GM23338 (cell line): ENCODE data around the gene SSNA1. TPM values are rescaled to one million over a fixed set of nuclear protein-coding genes. Genes with fewer than 3 reads are reported as not detected.

ENCODE experiments used
- ATAC-seq: fragments of 200-7000 bp; cut with Tn5 transposase; 3 replicates; pipeline ENCODE4 v1.9.1; 2020
- DNase-seq: peaks from one replicate; pipeline ENCODE4 v3.0.0-alpha.2; 2015; ENCODE audit warnings: low spot score
- H2AFZ ChIP-seq: fragments of 200-600 bp; sonication (generic); 2 replicates; pipeline ENCODE4 v1.8.0; 2016; ENCODE audit warnings: antibody characterized with exemption, mild to moderate bottlenecking, moderate library complexity
- H3F3A ChIP-seq: fragments of 200-600 bp; sonication (generic); replicated peaks from 2 replicates; pipeline ENCODE4 v1.8.0; 2017; ENCODE audit warnings: antibody characterized with exemption, mixed run types, low read depth
- H3K27ac ChIP-seq: fragments of 200-600 bp; sonication (generic); 2 replicates; pipeline ENCODE4 v1.6.1; 2016; ENCODE audit warnings: low read depth
- H3K27me3 ChIP-seq: fragments of 200-600 bp; sonication (generic); 2 replicates; pipeline ENCODE4 v1.8.0; 2016; ENCODE audit warnings: mild to moderate bottlenecking, mixed run types, moderate library complexity; ENCODE audit not compliant: insufficient read depth
- H3K36me3 ChIP-seq: fragments of 200-600 bp; sonication (generic); 2 replicates; pipeline ENCODE4 v1.8.0; 2016; ENCODE audit warnings: mild to moderate bottlenecking; ENCODE audit not compliant: insufficient read depth
- H3K4me1 ChIP-seq: fragments of 200-600 bp; sonication (generic); 2 replicates; pipeline ENCODE4 v1.8.0; 2016; ENCODE audit warnings: mild to moderate bottlenecking, moderate library complexity; ENCODE audit not compliant: insufficient read depth
- H3K4me2 ChIP-seq: fragments of 200-600 bp; sonication (generic); 2 replicates; pipeline ENCODE4 v1.7.1; 2017; ENCODE audit warnings: mixed run types
- H3K4me3 ChIP-seq: fragments of 200-600 bp; sonication (generic); 2 replicates; pipeline ENCODE4 v1.6.1; 2016; ENCODE audit warnings: mixed run types
- H3K79me2 ChIP-seq: fragments of 200-600 bp; sonication (generic); replicated peaks from 2 replicates; pipeline ENCODE4 v1.8.0; 2017; ENCODE audit warnings: mild to moderate bottlenecking; ENCODE audit not compliant: insufficient read depth
- H3K9me2 ChIP-seq: fragments of 200-600 bp; sonication (generic); 2 replicates; pipeline ENCODE4 v1.8.0; 2017; ENCODE audit not compliant: insufficient read depth
- H4K20me1 ChIP-seq: fragments of 200-600 bp; sonication (generic); replicated peaks from 2 replicates; pipeline ENCODE4 v1.8.0; 2017; ENCODE audit warnings: mild to moderate bottlenecking; ENCODE audit not compliant: insufficient read depth
- H3K27ac Mint-ChIP-seq: 2 replicates; pipeline ENCODE4 v1.8.0; 2020; ENCODE audit warnings: inconsistent platforms, mild to moderate bottlenecking, moderate library complexity, mixed read lengths
- H3K27me3 Mint-ChIP-seq: 3 replicates; pipeline ENCODE4 v1.8.0; 2022; ENCODE audit warnings: low read depth, mild to moderate bottlenecking, moderate library complexity, mixed read lengths, inconsistent platforms; ENCODE audit not compliant: insufficient read depth, poor library complexity
- H3K36me3 Mint-ChIP-seq: 3 replicates; pipeline ENCODE4 v1.8.0; 2021; ENCODE audit warnings: low read depth, mild to moderate bottlenecking, inconsistent platforms, moderate library complexity, mixed read lengths
- H3K4me1 Mint-ChIP-seq: 3 replicates; pipeline ENCODE4 v1.8.0; 2020; ENCODE audit warnings: mild to moderate bottlenecking, inconsistent platforms, mixed read lengths
- H3K4me3 Mint-ChIP-seq: 3 replicates; pipeline ENCODE4 v1.8.0; 2021; ENCODE audit warnings: moderate library complexity, mild to moderate bottlenecking, inconsistent platforms, mixed read lengths
- H3K9me3 Mint-ChIP-seq: 3 replicates; pipeline ENCODE4 v1.8.0; 2020; ENCODE audit warnings: moderate library complexity, mild to moderate bottlenecking, inconsistent platforms, mixed read lengths
- CREB1 ChIP-seq: fragments of 250-450 bp; sonication (Bioruptor Pico); IDR thresholded peaks from 2 replicates; pipeline ENCODE4 v1.5.0; 2020; ENCODE audit warnings: low read depth, mild to moderate bottlenecking, moderate library complexity
- EZH2 ChIP-seq: fragments of 200-600 bp; sonication (generic); IDR thresholded peaks from one replicate; pipeline ENCODE4 v1.8.0; 2017; ENCODE audit warnings: antibody characterized with exemption, mild to moderate bottlenecking, low read depth; ENCODE audit not compliant: unreplicated experiment
- EZH2phosphoT487 ChIP-seq: fragments of 200-600 bp; sonication (generic); IDR thresholded peaks from one replicate; pipeline ENCODE4 v1.8.1; 2018; ENCODE audit warnings: antibody characterized with exemption; ENCODE audit not compliant: unreplicated experiment
- JUNB ChIP-seq: IDR thresholded peaks from one replicate; pipeline ENCODE4 v1.6.1; 2016; ENCODE audit warnings: antibody characterized with exemption; ENCODE audit not compliant: unreplicated experiment
- NANOG ChIP-seq: IDR thresholded peaks from 2 replicates; pipeline ENCODE4 v1.6.1; 2016; ENCODE audit warnings: antibody characterized with exemption, borderline replicate concordance
- POLR2AphosphoS5 ChIP-seq: IDR thresholded peaks from 2 replicates; pipeline ENCODE4 v1.6.1; 2016; ENCODE audit warnings: antibody characterized with exemption, low read depth
- STAT1 ChIP-seq: IDR thresholded peaks from one replicate; pipeline ENCODE4 v1.6.1; 2016; ENCODE audit warnings: antibody characterized with exemption; ENCODE audit not compliant: unreplicated experiment
- ZNF114 ChIP-seq: fragments of 250-450 bp; sonication (Bioruptor Pico); IDR thresholded peaks from 2 replicates; pipeline ENCODE4 v1.5.0; 2020; ENCODE audit warnings: mild to moderate bottlenecking, moderate library complexity
- ZNF331 ChIP-seq: fragments of 250-450 bp; sonication (Bioruptor Pico); IDR thresholded peaks from 2 replicates; pipeline ENCODE4 v1.5.0; 2020; ENCODE audit warnings: low read depth, mild to moderate bottlenecking, moderate library complexity
- polyA plus RNA-seq: library from polyadenylated mRNA; unstranded; fragments of >200 nt; fragmentation: Nextera tagmentation; extraction: Ambion mirVana; gene quantifications from 2 replicates; pipeline ENCODE4 v1.2.1, GENCODE V29; 2016
- total RNA-seq: library from RNA; depleted of rRNA; stranded (reverse); fragments of >200 nt; shearing (Covaris generic); gene quantifications from 2 replicates; pipeline ENCODE4 v1.2.3, GENCODE V29; 2014
- TF ChIP-seq, protein P1 (sequence below): IDR thresholded peaks from 2 replicates; pipeline ENCODE4 v1.6.1; 2016; ENCODE audit warnings: antibody characterized with exemption
- TF ChIP-seq, protein P2 (sequence below): fragments of 250-450 bp; sonication (Bioruptor Pico); IDR thresholded peaks from 2 replicates; pipeline ENCODE4 v1.5.0; 2020; ENCODE audit warnings: mild to moderate bottlenecking, moderate library complexity
- TF ChIP-seq, protein P3 (sequence below): IDR thresholded peaks from one replicate; pipeline ENCODE4 v1.6.1; 2018; ENCODE audit warnings: antibody characterized with exemption; ENCODE audit not compliant: unreplicated experiment
- TF ChIP-seq, protein P4 (sequence below), 2 experiments: fragments of 200-600 bp in 1 of 2; sonication (generic) in 1 of 2; conservative IDR thresholded peaks; 2 replicates each; pipeline versions ENCODE4 v1.5.1 to v1.6.1; 2016 to 2017; ENCODE audit warnings: antibody characterized with exemption in 2 of 2, low read depth in 2 of 2, mild to moderate bottlenecking in 2 of 2, moderate library complexity in 1 of 2

The SSNA1 gene
- total and polyA plus RNA-seq, 2 experiments from 2014 or later = 132 to 154 TPM

DNA sequence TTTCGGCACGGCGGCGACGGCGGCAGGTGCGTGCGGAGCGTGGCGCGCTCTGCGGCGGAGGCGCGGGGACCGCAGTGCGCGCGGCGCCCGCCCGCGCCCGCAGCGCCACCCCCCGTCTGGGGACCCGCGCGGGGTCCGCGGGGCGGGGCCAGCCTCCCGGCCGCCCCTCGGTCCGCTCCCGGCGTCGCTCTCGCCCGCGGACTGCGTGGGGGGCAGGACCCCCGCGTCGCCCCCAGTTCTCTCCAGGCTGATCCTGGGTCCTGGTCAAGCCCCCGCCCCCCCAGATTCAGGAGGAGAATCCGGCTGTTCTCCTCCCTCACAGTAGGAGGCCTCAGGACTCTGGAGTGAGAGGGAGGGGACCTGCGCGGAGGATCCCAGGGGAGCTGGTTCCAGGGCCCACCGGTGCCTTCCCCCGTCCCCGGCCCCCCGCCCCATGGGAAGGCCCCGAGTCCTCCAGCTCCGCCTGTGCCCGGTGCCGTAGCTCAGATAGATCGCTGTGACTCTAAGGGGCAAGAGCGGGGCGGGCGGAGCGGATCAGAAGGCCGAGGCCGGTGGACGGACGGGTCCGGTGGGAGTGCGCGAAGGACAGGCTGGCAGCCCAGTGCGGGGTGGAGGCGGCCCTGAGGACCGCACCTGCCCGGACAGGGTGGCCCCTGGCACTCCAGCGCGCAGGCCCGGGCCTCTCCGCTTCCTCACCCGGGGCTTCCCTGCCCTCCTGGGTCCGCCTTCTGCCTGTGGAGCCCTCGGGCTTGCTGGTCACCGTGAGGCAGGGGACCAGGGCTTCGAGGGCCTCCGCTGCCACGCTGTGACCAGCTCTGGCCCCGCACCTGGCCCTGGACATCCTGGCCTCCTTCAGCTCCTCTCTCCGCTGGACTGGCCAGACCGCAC lies 34.0 kb downstream of the SSNA1 start, which contains the start of gene RNF208:
TSS of gene RNF208 (minus strand) at position 51 of the 888 bp plus-strand sequence. CDS start 1,028 bp downstream, outside the sequence.
- Mint-ChIP-seq H3K4me1 (peaks cover 2% of the 10 kb centered on the region; the same call in 2 of the 3 replicates), H3K4me3 (peak within 1 kb of the TSS; percentile 70), H3K9me3 (no peaks in the 10 kb centered on the region), H3K27me3 (peaks cover under 1% of the 10 kb centered on the region), H3K36me3 (no peaks in the 10 kb centered on the region), H3K27ac (no peak within 1 kb of the TSS)
- 0 out of 2 replicates have a peak, but pooled peaks cover 9% of the 10 kb centered on the region for H3F3A ChIP-seq
- TF ChIP-seq POLR2AphosphoS5 (no peak; the same call in 1 of the 2 replicates), ZNF114 (no peak), EZH2 (no peak), ZNF331 (CRISPR knock-in tag) (no peak), STAT1 (no peak), EZH2phosphoT487 (no peak), JUNB (no peak), NANOG (no peak), CREB1 (CRISPR knock-in tag) (no peak)
- TF ChIP-seq, protein P1, sequence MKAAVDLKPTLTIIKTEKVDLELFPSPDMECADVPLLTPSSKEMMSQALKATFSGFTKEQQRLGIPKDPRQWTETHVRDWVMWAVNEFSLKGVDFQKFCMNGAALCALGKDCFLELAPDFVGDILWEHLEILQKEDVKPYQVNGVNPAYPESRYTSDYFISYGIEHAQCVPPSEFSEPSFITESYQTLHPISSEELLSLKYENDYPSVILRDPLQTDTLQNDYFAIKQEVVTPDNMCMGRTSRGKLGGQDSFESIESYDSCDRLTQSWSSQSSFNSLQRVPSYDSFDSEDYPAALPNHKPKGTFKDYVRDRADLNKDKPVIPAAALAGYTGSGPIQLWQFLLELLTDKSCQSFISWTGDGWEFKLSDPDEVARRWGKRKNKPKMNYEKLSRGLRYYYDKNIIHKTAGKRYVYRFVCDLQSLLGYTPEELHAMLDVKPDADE = no peak
- TF ChIP-seq, protein P2, sequence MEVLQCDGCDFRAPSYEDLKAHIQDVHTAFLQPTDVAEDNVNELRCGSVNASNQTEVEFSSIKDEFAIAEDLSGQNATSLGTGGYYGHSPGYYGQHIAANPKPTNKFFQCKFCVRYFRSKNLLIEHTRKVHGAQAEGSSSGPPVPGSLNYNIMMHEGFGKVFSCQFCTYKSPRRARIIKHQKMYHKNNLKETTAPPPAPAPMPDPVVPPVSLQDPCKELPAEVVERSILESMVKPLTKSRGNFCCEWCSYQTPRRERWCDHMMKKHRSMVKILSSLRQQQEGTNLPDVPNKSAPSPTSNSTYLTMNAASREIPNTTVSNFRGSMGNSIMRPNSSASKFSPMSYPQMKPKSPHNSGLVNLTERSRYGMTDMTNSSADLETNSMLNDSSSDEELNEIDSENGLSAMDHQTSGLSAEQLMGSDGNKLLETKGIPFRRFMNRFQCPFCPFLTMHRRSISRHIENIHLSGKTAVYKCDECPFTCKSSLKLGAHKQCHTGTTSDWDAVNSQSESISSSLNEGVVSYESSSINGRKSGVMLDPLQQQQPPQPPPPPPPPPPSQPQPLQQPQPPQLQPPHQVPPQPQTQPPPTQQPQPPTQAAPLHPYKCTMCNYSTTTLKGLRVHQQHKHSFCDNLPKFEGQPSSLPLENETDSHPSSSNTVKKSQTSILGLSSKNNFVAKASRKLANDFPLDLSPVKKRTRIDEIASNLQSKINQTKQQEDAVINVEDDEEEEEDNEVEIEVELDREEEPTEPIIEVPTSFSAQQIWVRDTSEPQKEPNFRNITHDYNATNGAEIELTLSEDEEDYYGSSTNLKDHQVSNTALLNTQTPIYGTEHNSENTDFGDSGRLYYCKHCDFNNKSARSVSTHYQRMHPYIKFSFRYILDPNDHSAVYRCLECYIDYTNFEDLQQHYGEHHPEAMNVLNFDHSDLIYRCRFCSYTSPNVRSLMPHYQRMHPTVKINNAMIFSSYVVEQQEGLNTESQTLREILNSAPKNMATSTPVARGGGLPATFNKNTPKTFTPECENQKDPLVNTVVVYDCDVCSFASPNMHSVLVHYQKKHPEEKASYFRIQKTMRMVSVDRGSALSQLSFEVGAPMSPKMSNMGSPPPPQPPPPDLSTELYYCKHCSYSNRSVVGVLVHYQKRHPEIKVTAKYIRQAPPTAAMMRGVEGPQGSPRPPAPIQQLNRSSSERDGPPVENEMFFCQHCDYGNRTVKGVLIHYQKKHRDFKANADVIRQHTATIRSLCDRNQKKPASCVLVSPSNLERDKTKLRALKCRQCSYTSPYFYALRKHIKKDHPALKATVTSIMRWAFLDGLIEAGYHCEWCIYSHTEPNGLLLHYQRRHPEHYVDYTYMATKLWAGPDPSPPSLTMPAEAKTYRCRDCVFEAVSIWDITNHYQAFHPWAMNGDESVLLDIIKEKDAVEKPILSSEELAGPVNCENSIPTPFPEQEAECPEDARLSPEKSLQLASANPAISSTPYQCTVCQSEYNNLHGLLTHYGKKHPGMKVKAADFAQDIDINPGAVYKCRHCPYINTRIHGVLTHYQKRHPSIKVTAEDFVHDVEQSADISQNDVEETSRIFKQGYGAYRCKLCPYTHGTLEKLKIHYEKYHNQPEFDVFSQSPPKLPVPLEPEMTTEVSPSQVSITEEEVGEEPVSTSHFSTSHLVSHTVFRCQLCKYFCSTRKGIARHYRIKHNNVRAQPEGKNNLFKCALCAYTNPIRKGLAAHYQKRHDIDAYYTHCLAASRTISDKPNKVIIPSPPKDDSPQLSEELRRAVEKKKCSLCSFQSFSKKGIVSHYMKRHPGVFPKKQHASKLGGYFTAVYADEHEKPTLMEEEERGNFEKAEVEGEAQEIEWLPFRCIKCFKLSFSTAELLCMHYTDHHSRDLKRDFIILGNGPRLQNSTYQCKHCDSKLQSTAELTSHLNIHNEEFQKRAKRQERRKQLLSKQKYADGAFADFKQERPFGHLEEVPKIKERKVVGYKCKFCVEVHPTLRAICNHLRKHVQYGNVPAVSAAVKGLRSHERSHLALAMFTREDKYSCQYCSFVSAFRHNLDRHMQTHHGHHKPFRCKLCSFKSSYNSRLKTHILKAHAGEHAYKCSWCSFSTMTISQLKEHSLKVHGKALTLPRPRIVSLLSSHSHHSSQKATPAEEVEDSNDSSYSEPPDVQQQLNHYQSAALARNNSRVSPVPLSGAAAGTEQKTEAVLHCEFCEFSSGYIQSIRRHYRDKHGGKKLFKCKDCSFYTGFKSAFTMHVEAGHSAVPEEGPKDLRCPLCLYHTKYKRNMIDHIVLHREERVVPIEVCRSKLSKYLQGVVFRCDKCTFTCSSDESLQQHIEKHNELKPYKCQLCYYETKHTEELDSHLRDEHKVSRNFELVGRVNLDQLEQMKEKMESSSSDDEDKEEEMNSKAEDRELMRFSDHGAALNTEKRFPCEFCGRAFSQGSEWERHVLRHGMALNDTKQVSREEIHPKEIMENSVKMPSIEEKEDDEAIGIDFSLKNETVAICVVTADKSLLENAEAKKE (CRISPR knock-in tag) = no peak
- TF ChIP-seq, protein P3, sequence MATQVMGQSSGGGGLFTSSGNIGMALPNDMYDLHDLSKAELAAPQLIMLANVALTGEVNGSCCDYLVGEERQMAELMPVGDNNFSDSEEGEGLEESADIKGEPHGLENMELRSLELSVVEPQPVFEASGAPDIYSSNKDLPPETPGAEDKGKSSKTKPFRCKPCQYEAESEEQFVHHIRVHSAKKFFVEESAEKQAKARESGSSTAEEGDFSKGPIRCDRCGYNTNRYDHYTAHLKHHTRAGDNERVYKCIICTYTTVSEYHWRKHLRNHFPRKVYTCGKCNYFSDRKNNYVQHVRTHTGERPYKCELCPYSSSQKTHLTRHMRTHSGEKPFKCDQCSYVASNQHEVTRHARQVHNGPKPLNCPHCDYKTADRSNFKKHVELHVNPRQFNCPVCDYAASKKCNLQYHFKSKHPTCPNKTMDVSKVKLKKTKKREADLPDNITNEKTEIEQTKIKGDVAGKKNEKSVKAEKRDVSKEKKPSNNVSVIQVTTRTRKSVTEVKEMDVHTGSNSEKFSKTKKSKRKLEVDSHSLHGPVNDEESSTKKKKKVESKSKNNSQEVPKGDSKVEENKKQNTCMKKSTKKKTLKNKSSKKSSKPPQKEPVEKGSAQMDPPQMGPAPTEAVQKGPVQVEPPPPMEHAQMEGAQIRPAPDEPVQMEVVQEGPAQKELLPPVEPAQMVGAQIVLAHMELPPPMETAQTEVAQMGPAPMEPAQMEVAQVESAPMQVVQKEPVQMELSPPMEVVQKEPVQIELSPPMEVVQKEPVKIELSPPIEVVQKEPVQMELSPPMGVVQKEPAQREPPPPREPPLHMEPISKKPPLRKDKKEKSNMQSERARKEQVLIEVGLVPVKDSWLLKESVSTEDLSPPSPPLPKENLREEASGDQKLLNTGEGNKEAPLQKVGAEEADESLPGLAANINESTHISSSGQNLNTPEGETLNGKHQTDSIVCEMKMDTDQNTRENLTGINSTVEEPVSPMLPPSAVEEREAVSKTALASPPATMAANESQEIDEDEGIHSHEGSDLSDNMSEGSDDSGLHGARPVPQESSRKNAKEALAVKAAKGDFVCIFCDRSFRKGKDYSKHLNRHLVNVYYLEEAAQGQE = no peak
- TF ChIP-seq, protein P4, sequence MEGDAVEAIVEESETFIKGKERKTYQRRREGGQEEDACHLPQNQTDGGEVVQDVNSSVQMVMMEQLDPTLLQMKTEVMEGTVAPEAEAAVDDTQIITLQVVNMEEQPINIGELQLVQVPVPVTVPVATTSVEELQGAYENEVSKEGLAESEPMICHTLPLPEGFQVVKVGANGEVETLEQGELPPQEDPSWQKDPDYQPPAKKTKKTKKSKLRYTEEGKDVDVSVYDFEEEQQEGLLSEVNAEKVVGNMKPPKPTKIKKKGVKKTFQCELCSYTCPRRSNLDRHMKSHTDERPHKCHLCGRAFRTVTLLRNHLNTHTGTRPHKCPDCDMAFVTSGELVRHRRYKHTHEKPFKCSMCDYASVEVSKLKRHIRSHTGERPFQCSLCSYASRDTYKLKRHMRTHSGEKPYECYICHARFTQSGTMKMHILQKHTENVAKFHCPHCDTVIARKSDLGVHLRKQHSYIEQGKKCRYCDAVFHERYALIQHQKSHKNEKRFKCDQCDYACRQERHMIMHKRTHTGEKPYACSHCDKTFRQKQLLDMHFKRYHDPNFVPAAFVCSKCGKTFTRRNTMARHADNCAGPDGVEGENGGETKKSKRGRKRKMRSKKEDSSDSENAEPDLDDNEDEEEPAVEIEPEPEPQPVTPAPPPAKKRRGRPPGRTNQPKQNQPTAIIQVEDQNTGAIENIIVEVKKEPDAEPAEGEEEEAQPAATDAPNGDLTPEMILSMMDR (conservative IDR thresholded peaks at IDR 0.05; ENCODE audit: low read depth in 2 of 2) = no peak
- peaks cover 3% of the 10 kb centered on the region; the same call in 1 of the 2 replicates for H3K4me1 ChIP-seq
- H3K9me2 ChIP-seq = no peaks in the 10 kb centered on the region
- H3K27ac ChIP-seq = no peak within 1 kb of the TSS
- ATAC-seq (peak; percentile 6), DNase-seq (peak; percentile 50)
- peak within 1 kb of the TSS; percentile 85 for H3K4me2 ChIP-seq
- H3K36me3 ChIP-seq = no peaks in the 10 kb centered on the region
- no peaks in the 10 kb centered on the region for H3K79me2 ChIP-seq
- peak within 1 kb of the TSS; percentile 94 for H3K4me3 ChIP-seq
- no peaks in the 10 kb centered on the region for H4K20me1 ChIP-seq
- H3K27me3 ChIP-seq = peaks cover 9% of the 10 kb centered on the region; the same call in 1 of the 2 replicates
- H2AFZ ChIP-seq = no peak within 1 kb of the TSS; the same call in 1 of the 2 replicates
